Parathyroid adenoma (tissue), 2 donors: Measurements from ENCODE around the gene C1QTNF8.

Experiments
- H2AFZ ChIP-seq: fragments of 300-600 bp; sonication (generic); one replicate; pipeline ENCODE4 v1.7.0; 2017; ENCODE audit warnings: antibody characterized with exemption, mild to moderate bottlenecking
- H3K27ac ChIP-seq: fragments of 300-600 bp; sonication (generic); one replicate; pipeline ENCODE4 v1.7.0; 2017
- H3K27me3 ChIP-seq: fragments of 300-600 bp; sonication (generic); one replicate; pipeline ENCODE4 v1.7.0; 2017; ENCODE audit warnings: low read length; ENCODE audit not compliant: control insufficient read depth, insufficient read depth
- H3K36me3 ChIP-seq: fragments of 300-600 bp; sonication (generic); one replicate; pipeline ENCODE4 v1.7.0; 2017; ENCODE audit warnings: low read length; ENCODE audit not compliant: control insufficient read depth, insufficient read depth
- H3K4me1 ChIP-seq: fragments of 300-600 bp; sonication (generic); one replicate; pipeline ENCODE4 v1.7.0; 2017; ENCODE audit warnings: control low read depth
- H3K4me2 ChIP-seq: fragments of 300-600 bp; sonication (generic); one replicate; pipeline ENCODE4 v1.7.0; 2017; ENCODE audit warnings: low read length
- H3K4me3 ChIP-seq: fragments of 300-600 bp; sonication (generic); one replicate; pipeline ENCODE4 v1.7.0; 2017; ENCODE audit warnings: low read depth, low read length
- H3K79me2 ChIP-seq: fragments of 300-600 bp; sonication (generic); one replicate; pipeline ENCODE4 v1.7.0; 2017; ENCODE audit warnings: control low read depth
- H3K9ac ChIP-seq: fragments of 300-600 bp; sonication (generic); one replicate; pipeline ENCODE4 v1.7.0; 2017; ENCODE audit warnings: mild to moderate bottlenecking
- H3K9me3 ChIP-seq: fragments of 300-600 bp; sonication (generic); one replicate; pipeline ENCODE4 v1.7.0; 2017; ENCODE audit warnings: low read length; ENCODE audit not compliant: control insufficient read depth
- TF ChIP-seq, protein P1 (sequence below): fragments of 300-600 bp; sonication (generic); IDR thresholded peaks from one replicate; pipeline ENCODE4 v1.7.0; 2017; ENCODE audit warnings: antibody characterized with exemption, mild to moderate bottlenecking
- donor health status: primary hyperparathyroidism.

Gene C1QTNF8

DNA sequence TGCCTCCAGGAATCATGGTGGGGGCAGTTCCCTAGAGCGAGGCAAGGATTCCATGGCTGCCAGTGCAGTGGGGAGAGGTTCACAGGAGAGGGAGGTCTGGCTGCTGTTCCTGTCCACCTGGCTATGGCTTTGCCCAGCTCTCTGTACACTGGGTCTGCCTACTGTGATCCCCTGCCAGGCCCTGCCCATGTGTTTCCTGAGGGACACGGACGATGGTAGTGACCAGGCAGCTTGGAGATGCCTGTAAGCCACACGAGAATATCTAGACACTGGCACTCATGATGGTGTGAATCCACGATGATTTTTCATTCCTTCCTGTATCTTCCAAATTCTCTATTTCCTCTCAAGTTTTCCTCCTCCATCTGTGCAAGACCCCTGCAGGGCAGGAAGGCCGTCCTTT lies 11.1 kb downstream of the C1QTNF8 start:
- H3K4me1 ChIP-seq, result no peaks in the 10 kb centered on the region
- no peak overlapping the region for H3K27ac ChIP-seq
- H3K27me3 ChIP-seq, result peaks cover 2% of the 10 kb centered on the region
- TF ChIP-seq, protein P1, sequence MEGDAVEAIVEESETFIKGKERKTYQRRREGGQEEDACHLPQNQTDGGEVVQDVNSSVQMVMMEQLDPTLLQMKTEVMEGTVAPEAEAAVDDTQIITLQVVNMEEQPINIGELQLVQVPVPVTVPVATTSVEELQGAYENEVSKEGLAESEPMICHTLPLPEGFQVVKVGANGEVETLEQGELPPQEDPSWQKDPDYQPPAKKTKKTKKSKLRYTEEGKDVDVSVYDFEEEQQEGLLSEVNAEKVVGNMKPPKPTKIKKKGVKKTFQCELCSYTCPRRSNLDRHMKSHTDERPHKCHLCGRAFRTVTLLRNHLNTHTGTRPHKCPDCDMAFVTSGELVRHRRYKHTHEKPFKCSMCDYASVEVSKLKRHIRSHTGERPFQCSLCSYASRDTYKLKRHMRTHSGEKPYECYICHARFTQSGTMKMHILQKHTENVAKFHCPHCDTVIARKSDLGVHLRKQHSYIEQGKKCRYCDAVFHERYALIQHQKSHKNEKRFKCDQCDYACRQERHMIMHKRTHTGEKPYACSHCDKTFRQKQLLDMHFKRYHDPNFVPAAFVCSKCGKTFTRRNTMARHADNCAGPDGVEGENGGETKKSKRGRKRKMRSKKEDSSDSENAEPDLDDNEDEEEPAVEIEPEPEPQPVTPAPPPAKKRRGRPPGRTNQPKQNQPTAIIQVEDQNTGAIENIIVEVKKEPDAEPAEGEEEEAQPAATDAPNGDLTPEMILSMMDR, result no peak
- H3K36me3 ChIP-seq, result no peaks in the 10 kb centered on the region
- H3K4me3 ChIP-seq, result no peak overlapping the region
- H3K4me2 ChIP-seq, result no peak overlapping the region
- H3K9me3 ChIP-seq, result no peaks in the 10 kb centered on the region
- no peaks in the 10 kb centered on the region for H3K79me2 ChIP-seq
- no peak overlapping the region for H3K9ac ChIP-seq
- H2AFZ ChIP-seq, result no peak overlapping the region

DNA sequence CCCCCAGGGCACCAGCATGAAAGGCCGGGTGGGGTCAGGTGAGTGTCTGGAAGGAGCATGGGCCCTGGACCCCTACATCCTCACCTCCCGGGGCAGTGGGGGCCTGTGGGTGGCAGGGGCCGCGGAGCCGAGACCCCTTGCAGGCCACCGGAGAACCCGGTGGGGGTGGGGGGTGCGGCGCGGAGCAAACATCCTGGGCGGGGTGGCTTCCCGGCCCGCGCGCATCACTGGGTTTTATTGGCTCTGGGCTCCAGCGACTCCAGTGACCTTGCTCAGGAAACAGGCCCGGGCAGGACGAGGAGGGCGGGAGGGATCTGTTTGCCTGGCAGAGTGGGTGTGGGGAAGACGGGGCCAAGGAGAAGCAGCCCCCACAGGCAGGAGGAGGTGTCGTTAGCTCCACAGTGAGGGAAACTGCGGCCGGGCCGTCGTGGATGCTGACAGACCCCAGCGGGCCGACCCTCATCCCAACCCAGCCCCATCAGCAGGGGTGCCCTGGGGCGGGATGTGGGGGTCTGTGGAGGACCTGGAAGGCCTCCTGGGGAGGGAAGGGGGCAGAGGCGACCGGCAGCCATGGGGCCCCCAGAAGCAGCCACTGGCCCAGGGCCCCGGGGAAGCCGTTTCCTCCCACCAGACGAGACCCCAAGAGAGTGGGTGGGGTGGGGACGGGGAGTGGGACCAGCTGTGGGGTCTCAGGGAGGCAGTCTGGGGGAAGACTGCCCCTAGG lies 12.9 kb downstream of the C1QTNF8 start:
- no peak overlapping the region for H3K27ac ChIP-seq
- H3K9me3 ChIP-seq, result no peaks in the 10 kb centered on the region
- H2AFZ ChIP-seq, result no peak overlapping the region
- no peaks in the 10 kb centered on the region for H3K36me3 ChIP-seq
- TF ChIP-seq, protein P1, result no peak
- no peak overlapping the region for H3K4me3 ChIP-seq
- no peak overlapping the region for H3K4me2 ChIP-seq
- no peaks in the 10 kb centered on the region for H3K79me2 ChIP-seq
- no peaks in the 10 kb centered on the region for H3K27me3 ChIP-seq
- H3K9ac ChIP-seq, result no peak overlapping the region
- no peaks in the 10 kb centered on the region for H3K4me1 ChIP-seq

GRCh38 chr16:1082266-1082951 lies 13.6 kb downstream of the C1QTNF8 start:
- no peak overlapping the region for H2AFZ ChIP-seq
- no peaks in the 10 kb centered on the region for H3K4me1 ChIP-seq
- TF ChIP-seq, protein P1, result no peak
- no peaks in the 10 kb centered on the region for H3K79me2 ChIP-seq
- H3K9me3 ChIP-seq, result no peaks in the 10 kb centered on the region
- no peak overlapping the region for H3K27ac ChIP-seq
- H3K4me3 ChIP-seq, result no peak overlapping the region
- no peak overlapping the region for H3K9ac ChIP-seq
- no peaks in the 10 kb centered on the region for H3K36me3 ChIP-seq
- no peak overlapping the region for H3K4me2 ChIP-seq
- no peaks in the 10 kb centered on the region for H3K27me3 ChIP-seq

DNA sequence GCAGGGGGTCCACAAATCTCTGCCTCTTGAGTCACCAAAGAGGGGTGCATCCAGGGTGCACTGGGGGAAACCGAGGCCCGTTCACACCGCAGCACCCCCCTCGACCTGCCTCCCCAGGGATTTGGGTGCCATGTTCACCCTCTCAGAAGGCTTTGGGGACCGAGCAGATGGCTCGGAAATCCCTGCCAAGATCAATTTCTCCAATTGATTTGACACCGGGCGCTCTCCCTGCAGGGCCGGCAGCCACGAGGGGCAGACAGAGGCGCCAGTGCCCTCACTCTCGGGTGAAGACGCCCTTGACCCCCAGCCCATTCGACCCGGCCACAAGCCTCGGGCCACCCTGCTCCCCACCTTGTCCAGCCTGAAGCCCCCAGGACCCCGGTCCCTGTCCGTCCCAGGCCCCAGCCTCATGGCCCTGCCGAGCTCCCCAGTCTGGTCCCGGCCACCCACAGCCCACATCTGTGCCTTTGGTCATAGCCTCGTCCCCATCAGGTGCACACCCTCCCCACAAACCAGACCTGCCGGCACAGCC lies 14.2 kb downstream of the C1QTNF8 start:
- H2AFZ ChIP-seq, result no peak overlapping the region
- no peak overlapping the region for H3K4me3 ChIP-seq
- H3K27me3 ChIP-seq, result no peaks in the 10 kb centered on the region
- no peaks in the 10 kb centered on the region for H3K36me3 ChIP-seq
- H3K4me1 ChIP-seq, result no peaks in the 10 kb centered on the region
- no peaks in the 10 kb centered on the region for H3K9me3 ChIP-seq
- H3K4me2 ChIP-seq, result no peak overlapping the region
- TF ChIP-seq, protein P1, result no peak
- H3K27ac ChIP-seq, result no peak overlapping the region
- H3K79me2 ChIP-seq, result no peaks in the 10 kb centered on the region
- no peak overlapping the region for H3K9ac ChIP-seq
